NCI-H774 (cell line): Measurements from ENCODE around the gene SHROOM4.

ENCODE experiments used
- DNase-seq: peaks from one replicate; lab custom pipeline; 2025; lab: John Stamatoyannopoulos, UW

The SHROOM4 gene

GRCh38 chrX:50778272-50778671, 35.7 kb downstream of the SHROOM4 start:
- no peak for DNase-seq

- DNase-seq, result no peak
Measured at GRCh38 chrX:50776248-50776647, 37.7 kb downstream of the SHROOM4 start.

- DNase-seq, result no peak
Measured at GRCh38 chrX:50771382-50771781, 42.6 kb downstream of the SHROOM4 start.

GRCh38 chrX:50770702-50771101, 43.3 kb downstream of the SHROOM4 start:
- DNase-seq, result no peak

- DNase-seq, result no peak
Measured at GRCh38 chrX:50769389-50770063, 44.5 kb downstream of the SHROOM4 start.

GRCh38 chrX:50768801-50769200, 45.2 kb downstream of the SHROOM4 start:
- no peak for DNase-seq

GRCh38 chrX:50765986-50766385, 48.0 kb downstream of the SHROOM4 start:
- DNase-seq, result no peak

- DNase-seq, result no peak
Measured at GRCh38 chrX:50762578-50762977, 51.4 kb downstream of the SHROOM4 start.

- DNase-seq, result no peak
Measured at GRCh38 chrX:50756276-50756675, 57.7 kb downstream of the SHROOM4 start.

GRCh38 chrX:50751091-50751490, 62.9 kb downstream of the SHROOM4 start:
- no peak for DNase-seq

GRCh38 chrX:50747471-50747900, 66.5 kb downstream of the SHROOM4 start:
- DNase-seq, result no peak

GRCh38 chrX:50736656-50737055, 77.3 kb downstream of the SHROOM4 start:
- no peak for DNase-seq

GRCh38 chrX:50726296-50726695, 87.7 kb downstream of the SHROOM4 start:
- DNase-seq, result no peak

GRCh38 chrX:50725310-50725709, 88.7 kb downstream of the SHROOM4 start:
- no peak for DNase-seq

- DNase-seq, result no peak
Measured at GRCh38 chrX:50723006-50723405, 91.0 kb downstream of the SHROOM4 start.

GRCh38 chrX:50721764-50722521, 92.1 kb downstream of the SHROOM4 start:
- DNase-seq, result no peak

GRCh38 chrX:50719614-50720013, 94.4 kb downstream of the SHROOM4 start:
- DNase-seq, result no peak

GRCh38 chrX:50718776-50719175, 95.2 kb downstream of the SHROOM4 start:
- DNase-seq, result no peak

- no peak for DNase-seq
Measured at GRCh38 chrX:50716706-50717105, 97.3 kb downstream of the SHROOM4 start.

- no peak for DNase-seq
Measured at GRCh38 chrX:50712777-50713176, 101.2 kb downstream of the SHROOM4 start.

- no peak for DNase-seq
Measured at GRCh38 chrX:50711907-50712306, 102.1 kb downstream of the SHROOM4 start.

GRCh38 chrX:50707955-50708699, 105.9 kb downstream of the SHROOM4 start:
- no peak for DNase-seq

GRCh38 chrX:50707405-50707804, 106.6 kb downstream of the SHROOM4 start:
- DNase-seq, result no peak
